Stimulated activated CD4-positive, alpha-beta T cell treated with anti-CD3 and anti-CD28 coated beads, Interleukin-1b, Interleukin-23, amount 100 ng/mL, for 4 hours (primary cell): ENCODE measurements around the gene UBAP1.
"Not testable (repeated sequence)": the region's sequence is repeated elsewhere in the genome, so short reads cannot be mapped to it uniquely, and the experiment has no call there.

Experiments
- DNase-seq, 2 donors: peaks; one replicate each; pipeline ENCODE4 v3.0.0-alpha.2; 2020; ENCODE audit warnings: low read depth in 2 of 2

The UBAP1 gene

GRCh38 chr9:34259315-34259714 is 80.5 kb downstream of the UBAP1 start:
- DNase-seq: no peak

- DNase-seq: no peak
Measured at GRCh38 chr9:34262971-34263370, 84.1 kb downstream of the UBAP1 start.

- no peak for DNase-seq
Measured at GRCh38 chr9:34267660-34268059, 88.8 kb downstream of the UBAP1 start.

GRCh38 chr9:34271265-34272006 is 92.6 kb downstream of the UBAP1 start:
- no peak for DNase-seq

- DNase-seq: no peak
Measured at GRCh38 chr9:34272101-34272541, 93.3 kb downstream of the UBAP1 start.

- DNase-seq: not testable (repeated sequence)
Measured at GRCh38 chr9:34273588-34273987, 94.7 kb downstream of the UBAP1 start.

GRCh38 chr9:34275811-34276210 is 97.0 kb downstream of the UBAP1 start:
- no peak for DNase-seq

GRCh38 chr9:34276772-34277171 is 97.9 kb downstream of the UBAP1 start:
- no peak for DNase-seq

- no peak for DNase-seq
Measured at GRCh38 chr9:34279411-34279810, 100.6 kb downstream of the UBAP1 start.

- DNase-seq: no peak
Measured at GRCh38 chr9:34282096-34282495, 103.3 kb downstream of the UBAP1 start.

- DNase-seq: no peak
Measured at GRCh38 chr9:34289159-34289558, 110.3 kb downstream of the UBAP1 start.

GRCh38 chr9:34291023-34291422 is 112.2 kb downstream of the UBAP1 start:
- no peak for DNase-seq

GRCh38 chr9:34291423-34291822 is 112.6 kb downstream of the UBAP1 start:
- no peak for DNase-seq

- no peak for DNase-seq
Measured at GRCh38 chr9:34292552-34292951, 113.7 kb downstream of the UBAP1 start.

GRCh38 chr9:34301064-34301463 is 122.2 kb downstream of the UBAP1 start:
- not testable (repeated sequence) for DNase-seq
